A549 treated with Mapracorat at 1 μM for 4 hours (cell line): Measurements from ENCODE around the gene STX1B. TPM values are rescaled to one million over a fixed set of nuclear protein-coding genes. Genes with fewer than 3 reads are reported as not detected.

Experiments used
- total RNA-seq: library from RNA; stranded (reverse); fragments of 200-300 nt; extraction: Qiagen RNA extraction; gene quantifications from 5 replicates; pipeline ENCODE4 v1.2.3, GENCODE V29; 2022

Gene STX1B
- total RNA-seq, result 1.4 to 2.2 TPM (median 1.8 TPM) in 5 replicates

GRCh38 chr16:31010585-31011325 is at the start of gene STX1B:
Gene STX1B, minus strand, starts transcription at chr16:31010638. Its CDS starts 242 bp downstream, at chr16:31010396.

GRCh38 chr16:31032736-31033708 is 22.6 kb upstream of the STX1B start, which contains the start of gene STX4:
Gene STX4, plus strand, starts transcription at chr16:31033558. Its CDS starts 248 bp downstream, at chr16:31033806.

GRCh38 chr16:30984669-30985400 is 25.6 kb downstream of the STX1B start, which contains the start of gene HSD3B7:
Gene HSD3B7, plus strand, starts transcription at chr16:30985207. Its CDS starts 452 bp downstream, at chr16:30985659.

GRCh38 chr16:30957456-30958174 is 52.8 kb downstream of the STX1B start, which contains the start of gene SETD1A:
Gene SETD1A, plus strand, starts transcription at chr16:30957754. Its CDS starts 978 bp downstream, at chr16:30958732.

GRCh38 chr16:30948667-30949649 is 61.5 kb downstream of the STX1B start, which contains the start of gene ORAI3:
Gene ORAI3, plus strand, starts transcription at chr16:30949068. Its CDS starts 222 bp downstream, at chr16:30949290.

Other genes starting within 250 kb of the STX1B start
- 5.5 to 9.4 TPM (median 8.9 TPM) in 5 replicates for gene CFAP119, start 248.6 kb downstream of the STX1B start, total RNA-seq
- 66.6 to 85.9 TPM (median 80.0 TPM) in 5 replicates for gene RNF40, start 248.3 kb downstream of the STX1B start, total RNA-seq
- 15.7 to 18.8 TPM (median 18.0 TPM) in 5 replicates for gene ZNF629, start 223.4 kb downstream of the STX1B start, total RNA-seq
- 25.8 to 42.7 TPM (median 40.6 TPM) in 5 replicates for gene BCL7C, start 116.6 kb downstream of the STX1B start, total RNA-seq
- gene CTF1, start 114.0 kb downstream of the STX1B start, total RNA-seq, result 0.11 to 0.39 TPM (median 0.15 TPM) in 5 replicates
- 9.8 to 19.2 TPM (median 18.4 TPM) in 5 replicates for gene FBXL19, start 87.1 kb downstream of the STX1B start, total RNA-seq
- 11.3 to 15.8 TPM (median 13.8 TPM) in 5 replicates for gene ORAI3, start 61.6 kb downstream of the STX1B start, total RNA-seq
- 13.2 to 20.3 TPM (median 19.3 TPM) in 5 replicates for gene SETD1A, start 52.9 kb downstream of the STX1B start, total RNA-seq
- gene HSD3B7, start 25.4 kb downstream of the STX1B start, total RNA-seq, result 12.5 to 15.4 TPM (median 14.3 TPM) in 5 replicates
- 54.0 to 68.8 TPM (median 66.1 TPM) in 5 replicates for gene STX4, start 22.9 kb upstream of the STX1B start, total RNA-seq
- gene ZNF668, start 63.6 kb upstream of the STX1B start, total RNA-seq, result 12.0 to 20.9 TPM (median 15.2 TPM) in 5 replicates
- gene ZNF646, start 63.8 kb upstream of the STX1B start, total RNA-seq, result 8.0 to 11.9 TPM (median 10.5 TPM) in 5 replicates
- 0.97 to 2.7 TPM (median 1.8 TPM) in 5 replicates for gene PRSS53, start 78.3 kb upstream of the STX1B start, total RNA-seq
- gene VKORC1, start 84.2 kb upstream of the STX1B start, total RNA-seq, result 112 to 146 TPM (median 143 TPM) in 5 replicates
- 40.3 to 55.9 TPM (median 50.6 TPM) in 5 replicates for gene BCKDK, start 97.7 kb upstream of the STX1B start, total RNA-seq
- 40.3 to 51.0 TPM (median 45.0 TPM) in 5 replicates for gene KAT8, start 107.0 kb upstream of the STX1B start, total RNA-seq
- gene PRSS8, start 125.1 kb upstream of the STX1B start, total RNA-seq, result 1.1 to 2.2 TPM (median 1.5 TPM) in 5 replicates
- 1.1 to 1.6 TPM (median 1.2 TPM) in 5 replicates for gene PRSS36, start 139.4 kb upstream of the STX1B start, total RNA-seq
- 503 to 575 TPM (median 524 TPM) in 5 replicates for gene FUS, start 169.5 kb upstream of the STX1B start, total RNA-seq
- 24.2 to 43.2 TPM (median 37.4 TPM) in 5 replicates for gene PYCARD, start 192.1 kb upstream of the STX1B start, total RNA-seq
- 0.07 to 0.15 TPM (median 0.07 TPM) in 5 replicates for gene TRIM72, start 203.5 kb upstream of the STX1B start, total RNA-seq
- gene PYDC1, start 206.5 kb upstream of the STX1B start, total RNA-seq, result not detected in 5 replicates
- 1.4 to 2.8 TPM (median 2.1 TPM) in 5 replicates for gene ITGAM, start 249.3 kb upstream of the STX1B start, total RNA-seq